Hepatocyte (in vitro differentiated cells): ENCODE data around the gene WHRN. TPM values are rescaled to one million over a fixed set of nuclear protein-coding genes. Genes with fewer than 3 reads are reported as not detected.

Source experiments
- DNase-seq: peaks from one replicate; pipeline ENCODE4 v3.0.0-alpha.2; 2016; ENCODE audit warnings: low spot score
- H2AFZ ChIP-seq: fragments of 200-600 bp; sonication (generic); 2 replicates; pipeline ENCODE4 v1.6.0; 2016; ENCODE audit warnings: antibody characterized with exemption, mild to moderate bottlenecking
- H3K27ac ChIP-seq: fragments of 200-600 bp; sonication (generic); 2 replicates; pipeline ENCODE4 v1.5.1; 2016; ENCODE audit warnings: mild to moderate bottlenecking
- H3K27me3 ChIP-seq: fragments of 200-600 bp; sonication (generic); 2 replicates; pipeline ENCODE4 v1.6.1; 2016
- H3K36me3 ChIP-seq: fragments of 200-600 bp; sonication (generic); replicated peaks from 2 replicates; pipeline ENCODE4 v1.5.1; 2016; ENCODE audit warnings: low read depth; ENCODE audit not compliant: insufficient read depth
- H3K4me1 ChIP-seq: fragments of 200-600 bp; sonication (generic); 2 replicates; pipeline ENCODE4 v1.5.1; 2016; ENCODE audit warnings: mild to moderate bottlenecking, moderate library complexity; ENCODE audit not compliant: insufficient read depth
- H3K4me2 ChIP-seq: fragments of 200-600 bp; sonication (generic); 2 replicates; pipeline ENCODE4 v1.6.0; 2016
- H3K4me3 ChIP-seq: fragments of 200-600 bp; sonication (generic); 2 replicates; pipeline ENCODE4 v1.5.1; 2016; ENCODE audit warnings: mild to moderate bottlenecking
- H3K79me2 ChIP-seq: fragments of 200-600 bp; sonication (generic); 2 replicates; pipeline ENCODE4 v1.6.0; 2017; ENCODE audit warnings: mild to moderate bottlenecking
- H3K9me2 ChIP-seq: fragments of 200-600 bp; sonication (generic); replicated peaks from 2 replicates; pipeline ENCODE4 v1.6.0; 2017; ENCODE audit warnings: mild to moderate bottlenecking; ENCODE audit not compliant: insufficient read depth
- H3K9me3 ChIP-seq: fragments of 200-600 bp; sonication (generic); 2 replicates; pipeline ENCODE4 v1.5.1; 2016; ENCODE audit warnings: low read depth, mild to moderate bottlenecking
- H4K20me1 ChIP-seq: fragments of 200-600 bp; sonication (generic); 2 replicates; pipeline ENCODE4 v1.6.0; 2016; ENCODE audit warnings: mild to moderate bottlenecking; ENCODE audit not compliant: insufficient read depth, poor library complexity, severe bottlenecking
- EZH2 ChIP-seq: fragments of 200-600 bp; sonication (generic); IDR thresholded peaks from 2 replicates; pipeline ENCODE4 v1.6.1; 2016; ENCODE audit warnings: antibody characterized with exemption, mild to moderate bottlenecking, borderline replicate concordance
- EZH2phosphoT487 ChIP-seq: fragments of 200-600 bp; sonication (generic); IDR thresholded peaks from one replicate; pipeline ENCODE4 v1.6.1; 2018; ENCODE audit warnings: antibody characterized with exemption, mild to moderate bottlenecking, low read depth, moderate library complexity; ENCODE audit not compliant: unreplicated experiment, severe bottlenecking
- WGBS: methylation state at CpG from one replicate; pipeline ENCODE4 v1.1.6; 2016; ENCODE audit warnings: low lambda C conversion rate; ENCODE audit errors: missing lambda C conversion rate; 5-methylcytosine and 5-hydroxymethylcytosine counted together
- polyA plus RNA-seq: library from polyadenylated mRNA; unstranded; fragments of >200 nt; fragmentation: Nextera tagmentation; extraction: Ambion mirVana; gene quantifications from 2 replicates; pipeline ENCODE4 v1.2.1, GENCODE V29; 2016
- total RNA-seq: library from RNA; depleted of rRNA; stranded (reverse); fragments of >200 nt; gene quantifications from 2 replicates; pipeline ENCODE4 v1.2.3, GENCODE V29; 2014
- TF ChIP-seq, protein P1 (sequence below): fragments of 200-600 bp; sonication (generic); IDR thresholded peaks from 2 replicates; pipeline ENCODE4 v1.5.1; 2016; ENCODE audit warnings: antibody characterized with exemption, mild to moderate bottlenecking; ENCODE audit not compliant: poor library complexity

Gene WHRN
- total and polyA plus RNA-seq, 2 experiments from 2014 or later: 3.2 to 6.6 TPM

DNA sequence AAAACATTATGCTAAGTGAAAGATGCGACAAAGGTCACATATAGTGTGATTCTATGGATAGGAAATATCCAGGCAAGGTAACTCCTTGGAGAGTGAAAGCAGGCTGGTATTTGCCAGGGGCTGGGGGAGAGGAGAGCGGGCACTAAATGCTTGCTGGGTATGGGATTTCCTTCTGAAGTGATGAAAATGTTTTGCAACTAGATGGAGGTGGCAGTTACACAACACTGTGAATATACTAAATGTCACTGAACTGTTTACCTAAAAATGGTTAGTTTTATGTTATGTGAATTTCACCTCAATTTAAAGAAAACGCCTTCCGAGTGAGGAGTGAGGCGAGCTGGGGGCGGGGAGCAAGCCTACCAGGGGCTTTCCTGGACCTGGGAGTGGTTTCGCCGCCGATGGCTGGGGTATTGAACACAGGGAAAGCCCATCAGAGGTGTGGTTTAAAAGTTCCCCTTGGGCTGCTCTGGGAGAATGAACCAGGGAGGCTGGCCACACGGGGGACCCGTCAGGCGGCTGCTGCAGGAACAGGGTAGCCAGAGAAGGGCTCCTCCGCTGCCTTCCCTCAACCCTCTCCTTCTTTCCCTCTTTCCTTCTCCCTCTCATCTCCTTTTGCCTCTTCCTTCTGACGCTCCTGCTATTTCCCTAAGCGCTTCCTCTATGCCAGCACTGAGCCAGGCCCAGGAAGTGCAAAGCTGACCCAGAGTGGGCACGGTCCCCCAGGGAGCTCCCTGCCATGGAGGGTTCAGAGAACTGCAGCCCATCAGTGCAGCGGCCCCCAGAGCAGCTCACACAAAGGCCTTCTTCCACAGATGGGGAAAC, 122.4 kb downstream of the WHRN start:
- Histone ChIP-seq H3K27ac (peak overlapping the region; percentile 31), H2AFZ (no peak overlapping the region), H3K9me3 (no peaks in the 10 kb centered on the region), H3K9me2 (no peaks in the 10 kb centered on the region), H3K4me1 (peaks cover 37% of the 10 kb centered on the region), H3K27me3 (no peaks in the 10 kb centered on the region), H3K4me2 (peak overlapping the region; percentile 11), H3K4me3 (no peak overlapping the region), H4K20me1 (peaks cover 29% of the 10 kb centered on the region), H3K36me3 (no peaks in the 10 kb centered on the region), H3K79me2 (peaks cover 53% of the 10 kb centered on the region)
- TF ChIP-seq EZH2 (no peak), EZH2phosphoT487 (no peak)
- TF ChIP-seq, protein P1, sequence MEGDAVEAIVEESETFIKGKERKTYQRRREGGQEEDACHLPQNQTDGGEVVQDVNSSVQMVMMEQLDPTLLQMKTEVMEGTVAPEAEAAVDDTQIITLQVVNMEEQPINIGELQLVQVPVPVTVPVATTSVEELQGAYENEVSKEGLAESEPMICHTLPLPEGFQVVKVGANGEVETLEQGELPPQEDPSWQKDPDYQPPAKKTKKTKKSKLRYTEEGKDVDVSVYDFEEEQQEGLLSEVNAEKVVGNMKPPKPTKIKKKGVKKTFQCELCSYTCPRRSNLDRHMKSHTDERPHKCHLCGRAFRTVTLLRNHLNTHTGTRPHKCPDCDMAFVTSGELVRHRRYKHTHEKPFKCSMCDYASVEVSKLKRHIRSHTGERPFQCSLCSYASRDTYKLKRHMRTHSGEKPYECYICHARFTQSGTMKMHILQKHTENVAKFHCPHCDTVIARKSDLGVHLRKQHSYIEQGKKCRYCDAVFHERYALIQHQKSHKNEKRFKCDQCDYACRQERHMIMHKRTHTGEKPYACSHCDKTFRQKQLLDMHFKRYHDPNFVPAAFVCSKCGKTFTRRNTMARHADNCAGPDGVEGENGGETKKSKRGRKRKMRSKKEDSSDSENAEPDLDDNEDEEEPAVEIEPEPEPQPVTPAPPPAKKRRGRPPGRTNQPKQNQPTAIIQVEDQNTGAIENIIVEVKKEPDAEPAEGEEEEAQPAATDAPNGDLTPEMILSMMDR: peak; percentile 9
- 75% methylated on average over 17 of the region's 17 CpGs for WGBS
- DNase-seq: no peak

GRCh38 chr9:114378883-114379282, 126.4 kb downstream of the WHRN start:
- peaks cover 11% of the 10 kb centered on the region for H4K20me1 ChIP-seq
- 97% methylated on average over 5 of the region's 5 CpGs for WGBS
- TF ChIP-seq, protein P1: no peak
- TF ChIP-seq EZH2: no peak
- TF ChIP-seq EZH2phosphoT487: no peak
- no peak overlapping the region for H3K4me2 ChIP-seq
- DNase-seq: no peak
- H3K9me2 ChIP-seq: no peaks in the 10 kb centered on the region
- no peaks in the 10 kb centered on the region for H3K27me3 ChIP-seq
- H3K27ac ChIP-seq: no peak overlapping the region
- no peaks in the 10 kb centered on the region for H3K36me3 ChIP-seq
- peaks cover 8% of the 10 kb centered on the region for H3K4me1 ChIP-seq
- no peak overlapping the region for H2AFZ ChIP-seq
- H3K79me2 ChIP-seq: peaks cover 18% of the 10 kb centered on the region
- H3K9me3 ChIP-seq: no peaks in the 10 kb centered on the region
- no peak overlapping the region for H3K4me3 ChIP-seq

- Histone ChIP-seq H3K4me2 (no peak overlapping the region), H3K36me3 (no peaks in the 10 kb centered on the region), H3K27ac (no peak overlapping the region), H2AFZ (no peak overlapping the region), H3K27me3 (no peaks in the 10 kb centered on the region), H3K4me1 (peaks cover 3% of the 10 kb centered on the region), H3K9me2 (no peaks in the 10 kb centered on the region), H3K9me3 (no peaks in the 10 kb centered on the region), H3K4me3 (no peak overlapping the region), H4K20me1 (peaks cover 5% of the 10 kb centered on the region), H3K79me2 (peaks cover 15% of the 10 kb centered on the region)
- TF ChIP-seq, protein P1: no peak
- no peak for TF ChIP-seq EZH2
- TF ChIP-seq EZH2phosphoT487: no peak
- DNase-seq: no peak
- WGBS: 90% methylated on average over 8 of the region's 8 CpGs
Measured at GRCh38 chr9:114378016-114378415, 127.3 kb downstream of the WHRN start.
